HepG2 (cell line): ENCODE data around the gene USP34. TPM values are rescaled to one million over a fixed set of nuclear protein-coding genes. Genes with fewer than 3 reads are reported as not detected.
"Not testable (repeated sequence)": the region's sequence is repeated elsewhere in the genome, so short reads cannot be mapped to it uniquely, and the experiment has no call there.

Experiments
- ATAC-seq: fragments of 200-7000 bp; cut with Tn5 transposase; 3 replicates; pipeline ENCODE4 v1.9.1; 2020; ENCODE audit warnings: mild to moderate bottlenecking, moderate library complexity
- BruUV-seq: library from RNA; stranded (reverse); fragments of 400-500 nt; replicated peaks from 2 replicates; lab custom pipeline; 2021; lab: Mats Ljungman, UMichigan
- CTCF ChIA-PET: fragments of 300-600 bp; formaldehyde crosslinking; extraction: SDS; loops from one replicate; lab custom pipeline; 2021; ENCODE audit warnings: low total read pairs, inconsistent platforms, low intra/inter-chr PET ratio; lab: Yijun Ruan, JAX
- POLR2A ChIA-PET: fragments of 350-600 bp; sonication (Branson Sonifier 250); formaldehyde crosslinking; loops from one replicate; lab custom pipeline; 2020; ENCODE audit warnings: antibody characterized with exemption, inconsistent platforms; lab: Yijun Ruan, JAX
- DNase-seq: peaks from one replicate; pipeline ENCODE4 v3.0.0-alpha.2; 2015; ENCODE audit warnings: low spot score
- FAIRE-seq: peaks from 3 replicates; lab custom pipeline; 2011; peaks lifted over from hg19 to GRCh38; lab: Jason Lieb, UNC
- H2AFZ ChIP-seq: one replicate; pipeline ENCODE4 v1.6.1; 2011; ENCODE audit warnings: low read length, inconsistent platforms
- H3K27ac ChIP-seq: fragments of 300-600 bp; 3 replicates; pipeline ENCODE4 v1.8.0; 2011; ENCODE audit warnings: mixed run types, mild to moderate bottlenecking, mixed read lengths, low read length, inconsistent platforms; ENCODE audit not compliant: insufficient read depth; ENCODE audit errors: extremely low read length
- H3K27me3 ChIP-seq, 2 experiments: fragments of 200-600 bp in 1 of 2; 2 replicates in 1 of 2; 3 replicates in 1 of 2; pipeline versions ENCODE4 v1.6.0 to v1.8.0; 2011; ENCODE audit warnings: low read length in 2 of 2, mild to moderate bottlenecking in 2 of 2, moderate library complexity in 2 of 2, inconsistent platforms in 1 of 2; ENCODE audit not compliant: insufficient read depth in 2 of 2, control insufficient read depth in 1 of 2
- H3K36me3 ChIP-seq, 2 experiments: fragments of 200-600 bp in 1 of 2; replicated peaks in 1 of 2; 2 replicates in 1 of 2; 3 replicates in 1 of 2; pipeline versions ENCODE4 v1.5.1 to v1.8.0; 2011; ENCODE audit warnings: low read length in 2 of 2, inconsistent platforms in 1 of 2; ENCODE audit not compliant: insufficient read depth in 2 of 2, control insufficient read depth in 1 of 2
- H3K4me1 ChIP-seq: 2 replicates; pipeline ENCODE4 v1.5.1; 2012; ENCODE audit warnings: low read length, inconsistent platforms; ENCODE audit not compliant: insufficient read depth
- H3K4me2 ChIP-seq: 2 replicates; pipeline ENCODE4 v1.6.0; 2011; ENCODE audit warnings: low read depth, low read length, inconsistent platforms
- H3K4me3 ChIP-seq, 3 experiments: fragments of 200-600 bp in 1 of 3; sonication (generic), shearing (Covaris generic) in 1 of 3; replicated peaks in 1 of 3; 2 replicates each; pipeline ENCODE4 v1.5.1; 2011 to 2016; ENCODE audit warnings: low read length in 3 of 3, inconsistent platforms in 2 of 3, low read depth in 2 of 3, mild to moderate bottlenecking in 2 of 3, control low read depth in 1 of 3, mixed read lengths in 1 of 3; ENCODE audit not compliant: insufficient read depth in 1 of 3
- H3K79me2 ChIP-seq: one replicate; pipeline ENCODE4 v1.6.1; 2011; ENCODE audit warnings: low read length, inconsistent platforms; ENCODE audit not compliant: insufficient read depth
- H3K9ac ChIP-seq: 2 replicates; pipeline ENCODE4 v1.6.0; 2011; ENCODE audit warnings: mild to moderate bottlenecking, low read depth, low read length, inconsistent platforms; ENCODE audit not compliant: insufficient read depth
- H3K9me3 ChIP-seq: 2 replicates; pipeline ENCODE4 v1.5.1; 2012; ENCODE audit warnings: mild to moderate bottlenecking, low read length
- H4K20me1 ChIP-seq: 2 replicates; pipeline ENCODE4 v1.6.0; 2011; ENCODE audit warnings: inconsistent platforms, mild to moderate bottlenecking, low read length, moderate library complexity; ENCODE audit not compliant: insufficient read depth
- MTA1 ChIP-seq: sonication (generic); formaldehyde crosslinking; IDR thresholded peaks from 2 replicates; pipeline ENCODE4 v1.4.0; 2020; ENCODE audit warnings: missing genetic modification reagents, mild to moderate bottlenecking, borderline replicate concordance
- POLR2AphosphoS5 ChIP-seq: IDR thresholded peaks from 2 replicates; pipeline ENCODE4 v1.6.1; 2012; ENCODE audit warnings: low read depth, low read length
- ZNF281 ChIP-seq: sonication (generic); formaldehyde crosslinking; IDR thresholded peaks from 2 replicates; pipeline ENCODE4 v1.4.0; 2020; ENCODE audit warnings: missing genetic modification reagents, borderline replicate concordance
- WGBS: methylation state at CpG from one replicate; pipeline ENCODE4 v1.1.6; 2017; ENCODE audit warnings: low lambda C conversion rate; 5-methylcytosine and 5-hydroxymethylcytosine counted together
- in situ Hi-C: cut with HindIII; loops from 2 replicates; pipeline ENCODE4 v1.10.0; 2017; ENCODE audit warnings: low pct_unique_long_range_greater_than_20kb; ENCODE audit not compliant: extremely low pct_ligation_motif_present
- intact Hi-C: fragments of 100-400 bp; cut with micrococcal nuclease; formaldehyde crosslinking; loops from one replicate; pipeline ENCODE4 v1.10.0; 2022; ENCODE audit not compliant: unreplicated experiment
- polyA plus RNA-seq, 8 experiments: library from polyadenylated mRNA; depleted of rRNA in 3 of 8; stranded (reverse) in 7 of 8; unstranded in 1 of 8; fragments of >200 nt; fragmentation: Illumina TruSeq in 4 of 8; extraction: Trizol in 4 of 8; gene quantifications; 2 replicates each; pipeline versions ENCODE4 v1.2.1 to v1.2.3, GENCODE V29; 2011 to 2016; ENCODE audit warnings: low read depth in 4 of 8, missing spikeins in 1 of 8, mixed read lengths in 1 of 8; ENCODE audit not compliant: insufficient read depth in 1 of 8
- total RNA-seq, 5 experiments: library from RNA; depleted of rRNA; stranded (reverse); fragments of >200 nt; fragmentation: Illumina TruSeq; extraction: Trizol; gene quantifications; 2 replicates each; pipeline ENCODE4 v1.2.3, GENCODE V29; 2016; ENCODE audit warnings: low read depth in 1 of 5

The USP34 gene
- total and polyA plus RNA-seq, 2 of the 13 experiments (the other 11 are each of a cell fraction or from before 2014, with no cell fraction given): 99.2 to 100 TPM

GRCh38 chr2:61396005-61396404, 74.9 kb downstream of the USP34 start:
- Histone ChIP-seq H3K27ac (no peak overlapping the region), H3K4me1 (no peaks in the 10 kb centered on the region), H3K9me3 (no peaks in the 10 kb centered on the region), H3K4me2 (no peak overlapping the region), H3K79me2 (no peaks in the 10 kb centered on the region), H3K4me3 (no peak overlapping the region), H3K27me3 (no peaks in the 10 kb centered on the region), H3K9ac (no peak overlapping the region), H4K20me1 (no peaks in the 10 kb centered on the region), H3K36me3 (peaks cover 9 to 24% of the 10 kb centered on the region in 2 experiments; a peak in 4 of 5 replicates), H2AFZ (no peak overlapping the region)
- peak; percentile 74 for ATAC-seq
- peak; percentile 23 for DNase-seq
- no TSS peak for BruUV-seq
- POLR2A ChIA-PET: no interaction called here
- TF ChIP-seq ZNF281 (CRISPR knock-in tag) (no peak), POLR2AphosphoS5 (no peak), MTA1 (CRISPR knock-in tag) (no peak)
- FAIRE-seq: no peak
- intact Hi-C loops (no loop called here), in situ Hi-C loops (no loop called here)
- CTCF ChIA-PET: no interaction called here
- WGBS: 88% methylated on average over 4 of the region's 4 CpGs

GRCh38 chr2:61387588-61387987, 83.3 kb downstream of the USP34 start:
- H3K4me1 ChIP-seq, POLR2A ChIA-PET, H4K20me1 ChIP-seq, H3K4me2 ChIP-seq, H2AFZ ChIP-seq, ATAC-seq, H3K27ac ChIP-seq, H3K4me3 ChIP-seq, BruUV-seq, FAIRE-seq, CTCF ChIA-PET, in situ Hi-C loops, H3K9ac ChIP-seq, intact Hi-C loops, DNase-seq, H3K79me2 ChIP-seq, H3K9me3 ChIP-seq, H3K27me3 ChIP-seq: not testable (repeated sequence)
- 97% methylated on average over 7 of the region's 7 CpGs for WGBS
- peaks cover 8 to 38% of the 10 kb centered on the region in 2 experiments; a peak in 4 of 5 replicates for H3K36me3 ChIP-seq

- H3K4me3 ChIP-seq, H3K27ac ChIP-seq, H3K79me2 ChIP-seq, H2AFZ ChIP-seq, POLR2A ChIA-PET, H3K27me3 ChIP-seq, H3K9me3 ChIP-seq, DNase-seq, BruUV-seq, FAIRE-seq, CTCF ChIA-PET, intact Hi-C loops, H4K20me1 ChIP-seq, H3K4me2 ChIP-seq, in situ Hi-C loops, H3K9ac ChIP-seq: not testable (repeated sequence)
- peak; percentile 38; the same call in 2 of the 3 replicates for ATAC-seq
- Histone ChIP-seq H3K4me1 (peaks cover 13% of the 10 kb centered on the region), H3K36me3 (peaks cover 22 to 67% of the 10 kb centered on the region in 2 experiments)
- whole genome bisulfite sequencing: 90% methylated on average over 4 of the region's 4 CpGs
These were observed 90.0 kb downstream of the USP34 start for GRCh38 chr2:61380882-61381197.
